Progenitor cell of endocrine pancreas (in vitro differentiated cells): ENCODE data around the gene RFX2. TPM values are rescaled to one million over a fixed set of nuclear protein-coding genes. Genes with fewer than 3 reads are reported as not detected.
A peak's percentile ranks its signal among the peaks of the same experiment; 100 is the strongest.

Experiments
- DNase-seq: peaks from one replicate; pipeline ENCODE4 v3.0.0; 2021; ENCODE audit warnings: low spot score; ENCODE audit not compliant: unreplicated experiment
- H3K27ac Mint-ChIP-seq: 2 replicates; pipeline ENCODE4 v1.8.0; 2021; ENCODE audit warnings: mild to moderate bottlenecking, moderate library complexity, mixed read lengths
- H3K27me3 Mint-ChIP-seq: 2 replicates; pipeline ENCODE4 v1.8.0; 2021; ENCODE audit warnings: mixed read lengths
- H3K36me3 Mint-ChIP-seq: 2 replicates; pipeline ENCODE4 v1.8.0; 2022; ENCODE audit warnings: mixed read lengths; ENCODE audit not compliant: insufficient read depth
- H3K4me1 Mint-ChIP-seq: 2 replicates; pipeline ENCODE4 v1.8.0; 2021; ENCODE audit warnings: low read depth, mixed read lengths
- H3K4me3 Mint-ChIP-seq: 2 replicates; pipeline ENCODE4 v1.8.0; 2021; ENCODE audit warnings: low read depth, mild to moderate bottlenecking, moderate library complexity, mixed read lengths
- H3K9me3 Mint-ChIP-seq: 2 replicates; pipeline ENCODE4 v1.8.0; 2021; ENCODE audit warnings: low read depth, mixed read lengths
- CTCF ChIP-seq: fragments of 200-600 bp; sonication (generic); IDR thresholded peaks from one replicate; pipeline ENCODE4 v1.5.0; 2021; ENCODE audit warnings: antibody characterized with exemption, mild to moderate bottlenecking; ENCODE audit not compliant: unreplicated experiment
- total RNA-seq: library from RNA; stranded (reverse); gene quantifications from 2 replicates; pipeline ENCODE4 v1.2.1, GENCODE V29; 2021

Gene RFX2
- total RNA-seq, 1 donor from 2014 or later, result 24.2 TPM

- TF ChIP-seq CTCF, result no peak
- H3K27ac Mint-ChIP-seq, result no peak overlapping the region
- peaks cover 32% of the 10 kb centered on the region for H3K36me3 Mint-ChIP-seq
- H3K9me3 Mint-ChIP-seq, result no peaks in the 10 kb centered on the region
- H3K4me3 Mint-ChIP-seq, result no peak overlapping the region
- H3K27me3 Mint-ChIP-seq, result no peaks in the 10 kb centered on the region
- no peak for DNase-seq
- no peaks in the 10 kb centered on the region for H3K4me1 Mint-ChIP-seq
Observed at GRCh38 chr19:6002591-6002990, 107.7 kb downstream of the RFX2 start.

GRCh38 chr19:6000228-6000847 is 110.0 kb downstream of the RFX2 start:
- Mint-ChIP-seq H3K4me1 (no peaks in the 10 kb centered on the region), H3K27me3 (no peaks in the 10 kb centered on the region), H3K9me3 (no peaks in the 10 kb centered on the region), H3K27ac (no peak overlapping the region), H3K36me3 (peaks cover 30% of the 10 kb centered on the region), H3K4me3 (no peak overlapping the region)
- no peak for TF ChIP-seq CTCF
- no peak for DNase-seq

GRCh38 chr19:5999693-6000092 is 110.6 kb downstream of the RFX2 start:
- no peaks in the 10 kb centered on the region for H3K27me3 Mint-ChIP-seq
- no peak for TF ChIP-seq CTCF
- no peaks in the 10 kb centered on the region for H3K9me3 Mint-ChIP-seq
- no peaks in the 10 kb centered on the region for H3K4me1 Mint-ChIP-seq
- DNase-seq, result no peak
- no peak overlapping the region for H3K4me3 Mint-ChIP-seq
- H3K27ac Mint-ChIP-seq, result no peak overlapping the region
- peaks cover 30% of the 10 kb centered on the region for H3K36me3 Mint-ChIP-seq

DNA sequence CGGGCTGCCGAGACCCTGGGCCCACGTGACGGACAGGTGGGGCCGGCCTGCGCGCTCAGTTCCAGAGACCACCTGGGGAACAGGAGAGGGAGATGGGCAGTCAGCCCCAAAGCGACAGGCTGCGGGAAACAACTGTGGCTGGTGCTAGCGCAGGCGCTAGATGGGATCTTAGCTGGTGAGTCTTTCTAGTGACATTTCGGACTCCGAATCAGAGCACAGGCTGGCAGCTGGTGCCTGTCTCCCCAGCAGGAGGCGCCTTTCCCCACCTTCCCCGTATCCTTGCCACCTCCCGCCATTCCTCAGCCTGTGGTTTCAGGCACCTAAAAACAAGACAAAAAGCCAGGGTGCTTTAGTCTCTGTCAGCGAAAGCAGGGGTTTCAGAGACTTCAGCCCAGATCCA is 112.9 kb downstream of the RFX2 start:
- no peak overlapping the region for H3K4me3 Mint-ChIP-seq
- no peaks in the 10 kb centered on the region for H3K27me3 Mint-ChIP-seq
- H3K36me3 Mint-ChIP-seq, result peaks cover 22% of the 10 kb centered on the region
- H3K9me3 Mint-ChIP-seq, result no peaks in the 10 kb centered on the region
- no peak overlapping the region for H3K27ac Mint-ChIP-seq
- H3K4me1 Mint-ChIP-seq, result no peaks in the 10 kb centered on the region
- no peak for DNase-seq
- TF ChIP-seq CTCF, result peak; percentile 37

DNA sequence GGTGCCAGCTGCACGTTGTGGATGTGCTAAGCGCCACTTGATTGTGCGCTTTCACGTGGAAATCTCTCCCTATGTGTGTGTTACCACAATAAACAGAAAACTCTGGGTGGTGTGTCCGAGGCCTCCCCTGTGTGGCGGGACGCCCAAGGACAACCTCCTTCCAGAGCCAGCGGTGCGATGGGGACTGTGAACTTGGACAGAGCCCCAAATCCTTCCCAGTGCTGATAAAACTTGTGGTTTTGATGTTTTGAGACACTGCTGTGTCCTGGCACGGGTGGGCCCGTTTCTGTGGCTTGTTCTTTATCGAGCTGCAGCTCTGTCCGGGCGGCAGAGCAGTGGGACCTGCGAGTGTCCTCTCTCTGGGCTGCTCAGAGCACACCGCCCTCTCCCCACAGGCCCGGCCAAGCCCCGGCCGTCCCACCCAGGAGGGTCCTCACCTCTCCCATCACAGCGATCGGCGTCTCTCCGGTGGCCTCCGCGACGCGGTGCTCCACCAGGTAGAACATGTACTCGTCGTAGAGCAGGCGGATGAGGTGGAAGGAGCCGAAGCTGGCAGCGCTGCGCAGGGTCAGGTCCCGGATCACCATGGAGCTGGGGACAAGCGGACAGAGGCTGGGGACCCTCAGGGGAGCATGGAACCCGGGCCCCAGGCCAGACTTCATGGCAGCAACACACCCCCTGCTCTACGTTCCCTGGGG is 113.5 kb downstream of the RFX2 start:
- no peaks in the 10 kb centered on the region for H3K9me3 Mint-ChIP-seq
- no peak overlapping the region for H3K27ac Mint-ChIP-seq
- H3K36me3 Mint-ChIP-seq, result peaks cover 17% of the 10 kb centered on the region
- H3K27me3 Mint-ChIP-seq, result no peaks in the 10 kb centered on the region
- H3K4me1 Mint-ChIP-seq, result no peaks in the 10 kb centered on the region
- DNase-seq, result no peak
- no peak for TF ChIP-seq CTCF
- H3K4me3 Mint-ChIP-seq, result no peak overlapping the region
